Mucosa of stomach (tissue), 1 donor: ENCODE measurements around the gene IMPG1.

Experiments used
- H3K27me3 ChIP-seq: one replicate; pipeline ENCODE4 v1.7.0; 2013; ENCODE audit warnings: mild to moderate bottlenecking, low read length; ENCODE audit not compliant: control insufficient read depth, insufficient read depth
- H3K36me3 ChIP-seq: one replicate; pipeline ENCODE4 v1.7.0; 2013; ENCODE audit warnings: low read length; ENCODE audit not compliant: control insufficient read depth, insufficient read depth
- H3K4me1 ChIP-seq: one replicate; pipeline ENCODE4 v1.7.0; 2013; ENCODE audit warnings: mild to moderate bottlenecking, low read length; ENCODE audit not compliant: control insufficient read depth, insufficient read depth
- H3K4me3 ChIP-seq: one replicate; pipeline ENCODE4 v1.7.0; 2013; ENCODE audit warnings: low read length
- H3K9ac ChIP-seq: one replicate; pipeline ENCODE4 v1.7.0; 2013; ENCODE audit warnings: mild to moderate bottlenecking, low read length, moderate library complexity
- H3K9me3 ChIP-seq: one replicate; pipeline ENCODE4 v1.7.0; 2013; ENCODE audit warnings: mild to moderate bottlenecking, low read length, moderate library complexity; ENCODE audit not compliant: control insufficient read depth
- donor health status: Pancreatic carcinoma.

The IMPG1 gene

DNA sequence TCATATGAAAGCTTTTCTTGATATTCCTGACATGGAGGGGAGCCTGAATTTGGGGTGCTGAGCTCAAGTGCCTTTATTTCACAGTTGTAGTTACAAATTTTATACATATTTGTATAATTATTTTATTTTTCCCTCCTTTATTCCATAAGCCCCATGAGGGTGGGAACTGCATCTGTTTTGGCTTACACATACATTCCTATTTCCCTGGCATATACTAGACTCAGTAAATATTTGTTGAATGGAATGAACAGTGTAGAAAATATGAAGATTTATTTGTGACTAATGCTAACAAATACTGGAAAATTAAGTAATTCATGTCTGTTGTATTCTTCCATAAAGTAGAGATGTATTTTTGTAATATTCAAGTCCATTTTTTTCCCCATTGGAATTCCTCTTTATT is 196.3 kb downstream of the IMPG1 start:
- H3K9ac ChIP-seq = no peak overlapping the region
- H3K4me3 ChIP-seq = no peak overlapping the region
- H3K36me3 ChIP-seq = no peaks in the 10 kb centered on the region
- H3K27me3 ChIP-seq = no peaks in the 10 kb centered on the region
- H3K4me1 ChIP-seq = no peaks in the 10 kb centered on the region
- H3K9me3 ChIP-seq = no peaks in the 10 kb centered on the region

DNA sequence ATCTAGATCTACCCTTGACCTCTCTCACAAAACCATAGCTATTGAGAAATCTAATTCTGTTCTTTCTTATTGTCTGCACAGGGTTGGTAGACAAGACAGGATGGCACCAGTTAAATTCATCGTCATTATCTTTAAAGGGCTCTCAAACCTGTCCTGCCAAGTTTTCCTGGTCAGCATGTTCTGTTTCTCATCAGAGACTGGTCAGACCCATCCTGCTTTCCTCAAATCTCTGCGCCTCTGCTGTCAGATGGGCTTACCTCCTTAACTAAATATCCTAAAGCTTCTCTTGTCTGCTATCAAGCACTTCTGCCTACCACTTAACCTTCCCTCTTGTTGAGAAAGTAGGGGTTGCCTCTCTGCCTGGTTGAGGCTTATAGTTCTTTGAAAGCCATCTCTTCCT is 198.2 kb downstream of the IMPG1 start:
- Histone ChIP-seq H3K4me1 (no peaks in the 10 kb centered on the region), H3K9ac (no peak overlapping the region), H3K4me3 (no peak overlapping the region), H3K9me3 (no peaks in the 10 kb centered on the region), H3K27me3 (no peaks in the 10 kb centered on the region), H3K36me3 (no peaks in the 10 kb centered on the region)
